ENCODE results near the gene CHERP.

The CHERP gene, protein sequence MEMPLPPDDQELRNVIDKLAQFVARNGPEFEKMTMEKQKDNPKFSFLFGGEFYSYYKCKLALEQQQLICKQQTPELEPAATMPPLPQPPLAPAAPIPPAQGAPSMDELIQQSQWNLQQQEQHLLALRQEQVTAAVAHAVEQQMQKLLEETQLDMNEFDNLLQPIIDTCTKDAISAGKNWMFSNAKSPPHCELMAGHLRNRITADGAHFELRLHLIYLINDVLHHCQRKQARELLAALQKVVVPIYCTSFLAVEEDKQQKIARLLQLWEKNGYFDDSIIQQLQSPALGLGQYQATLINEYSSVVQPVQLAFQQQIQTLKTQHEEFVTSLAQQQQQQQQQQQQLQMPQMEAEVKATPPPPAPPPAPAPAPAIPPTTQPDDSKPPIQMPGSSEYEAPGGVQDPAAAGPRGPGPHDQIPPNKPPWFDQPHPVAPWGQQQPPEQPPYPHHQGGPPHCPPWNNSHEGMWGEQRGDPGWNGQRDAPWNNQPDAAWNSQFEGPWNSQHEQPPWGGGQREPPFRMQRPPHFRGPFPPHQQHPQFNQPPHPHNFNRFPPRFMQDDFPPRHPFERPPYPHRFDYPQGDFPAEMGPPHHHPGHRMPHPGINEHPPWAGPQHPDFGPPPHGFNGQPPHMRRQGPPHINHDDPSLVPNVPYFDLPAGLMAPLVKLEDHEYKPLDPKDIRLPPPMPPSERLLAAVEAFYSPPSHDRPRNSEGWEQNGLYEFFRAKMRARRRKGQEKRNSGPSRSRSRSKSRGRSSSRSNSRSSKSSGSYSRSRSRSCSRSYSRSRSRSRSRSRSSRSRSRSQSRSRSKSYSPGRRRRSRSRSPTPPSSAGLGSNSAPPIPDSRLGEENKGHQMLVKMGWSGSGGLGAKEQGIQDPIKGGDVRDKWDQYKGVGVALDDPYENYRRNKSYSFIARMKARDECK

DNA sequence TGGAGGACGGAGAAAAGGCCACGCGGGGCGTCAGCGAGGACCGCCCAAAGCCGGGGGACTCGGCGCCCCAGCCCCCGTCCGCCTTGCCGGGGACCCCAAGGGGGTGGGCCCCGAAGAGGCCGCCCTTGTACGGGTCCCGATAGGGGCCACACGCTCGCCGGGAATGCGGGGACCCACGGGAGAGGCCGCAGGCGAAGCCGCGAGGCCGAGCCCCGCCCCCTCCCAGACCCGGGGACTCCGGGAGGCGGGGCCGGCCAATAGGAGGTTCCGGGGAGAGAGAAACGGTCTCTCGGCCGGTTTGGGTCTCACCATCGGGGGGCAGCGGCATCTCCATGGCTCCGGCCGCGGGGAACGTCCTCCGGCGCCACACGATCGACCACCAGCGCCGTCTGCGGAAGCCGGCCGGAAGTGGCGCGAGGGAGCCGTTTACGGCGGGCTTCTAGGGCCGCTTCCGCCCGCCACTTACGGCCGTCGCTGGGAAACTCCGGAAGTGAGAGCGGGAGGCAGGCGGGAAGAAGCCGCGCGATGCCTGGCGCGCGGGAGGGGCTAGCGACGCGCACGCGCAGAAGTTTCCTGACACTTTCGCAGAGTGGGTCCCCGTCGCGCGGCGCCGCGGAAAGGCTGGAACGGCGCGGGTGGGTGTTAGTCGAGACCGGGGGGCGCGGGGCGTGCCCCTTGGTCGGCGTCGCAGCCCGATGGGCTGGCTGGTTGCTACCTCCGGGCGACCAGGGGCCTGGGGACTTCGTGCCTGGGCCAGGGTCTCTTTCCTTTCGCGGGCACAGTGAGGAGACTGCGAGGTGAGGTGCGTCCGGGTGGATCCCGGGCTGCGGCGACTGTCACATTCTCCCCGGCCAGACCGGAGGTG is at the start of gene CHERP:
CHERP (minus strand) TSS at position 393 of the 865 bp plus-strand sequence; CDS start at position 334, 59 bp downstream.
- DNase-seq (ENCODE audit: insufficient read length, low spot score) (peak; percentile 93), FAIRE-seq (no peak)
- TF ChIP-seq POLR2A (IDR thresholded peaks at IDR 0.05; ENCODE audit: low read depth, low read length): peak; percentile 91

- no peak for TF ChIP-seq POLR2A (IDR thresholded peaks at IDR 0.05; ENCODE audit: low read depth, low read length)
- FAIRE-seq: no peak
These were observed 48.9 kb upstream of the CHERP start for GRCh38 chr19:16590876-16591802.

DNA sequence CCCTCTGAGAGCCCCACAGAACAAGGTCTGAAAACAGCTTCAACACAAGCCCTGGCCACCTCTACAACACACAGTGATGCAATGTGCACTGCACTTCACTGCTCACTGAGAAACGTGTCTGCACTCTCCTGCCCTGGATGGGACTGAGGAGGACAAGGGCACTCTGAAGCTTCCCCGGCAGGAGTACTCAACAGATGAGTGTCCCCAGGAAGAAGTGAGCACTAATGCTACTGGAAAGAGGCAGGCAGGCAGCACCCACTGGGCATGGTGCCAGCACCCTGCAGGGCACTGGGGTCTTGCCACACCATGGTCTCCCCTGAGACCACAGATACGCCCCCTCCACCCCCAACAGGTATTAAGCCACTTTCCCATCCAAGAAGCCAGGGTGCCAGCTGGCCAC is 47.7 kb upstream of the CHERP start:
- DNase-seq (ENCODE audit: insufficient read length, low spot score): no peak
- no peak for TF ChIP-seq POLR2A (IDR thresholded peaks at IDR 0.05; ENCODE audit: low read depth, low read length)
- FAIRE-seq: no peak

More at GRCh38 chr19:16590876-16591802, 48.9 kb upstream of the CHERP start:
- no peak for DNase-seq (ENCODE audit: insufficient read length, low spot score)

DNA sequence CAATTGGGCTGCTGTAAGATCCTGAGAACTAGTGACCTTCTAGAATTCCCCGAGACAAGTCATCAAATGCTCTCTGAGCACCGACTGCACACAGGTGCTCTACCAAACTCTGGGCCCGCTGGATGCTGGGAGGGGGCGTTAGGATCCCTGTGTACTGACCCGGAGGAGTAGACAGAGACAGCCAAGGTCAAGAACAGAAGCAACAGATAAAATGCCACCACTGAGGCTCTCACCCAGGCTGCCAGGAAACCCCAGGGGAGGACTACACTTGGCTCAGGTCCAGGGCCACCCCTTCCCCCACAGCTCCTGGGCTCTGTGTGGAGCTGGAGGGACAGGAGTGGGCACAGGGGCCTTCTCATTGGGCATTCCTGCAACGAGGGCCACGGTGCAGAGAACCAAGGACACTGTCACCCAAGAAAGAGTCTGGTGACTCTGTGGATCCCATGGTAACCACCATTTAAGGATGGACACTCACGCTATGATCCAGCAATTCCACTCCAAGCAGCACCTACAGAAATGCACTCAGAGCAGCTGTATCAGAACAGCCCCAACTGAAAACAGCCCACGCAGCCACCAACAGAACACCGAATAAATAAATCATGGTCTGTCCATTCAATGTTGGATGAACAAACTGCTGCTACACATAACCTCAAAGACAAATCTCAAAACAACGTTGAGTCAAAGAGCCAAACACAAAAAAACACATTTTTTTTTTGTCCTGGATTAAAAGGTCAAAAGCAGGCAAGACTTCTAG is 46.8 kb upstream of the CHERP start:
- no peak for FAIRE-seq
- no peak for TF ChIP-seq POLR2A (IDR thresholded peaks at IDR 0.05; ENCODE audit: low read depth, low read length)
- DNase-seq (ENCODE audit: insufficient read length, low spot score): no peak

DNA sequence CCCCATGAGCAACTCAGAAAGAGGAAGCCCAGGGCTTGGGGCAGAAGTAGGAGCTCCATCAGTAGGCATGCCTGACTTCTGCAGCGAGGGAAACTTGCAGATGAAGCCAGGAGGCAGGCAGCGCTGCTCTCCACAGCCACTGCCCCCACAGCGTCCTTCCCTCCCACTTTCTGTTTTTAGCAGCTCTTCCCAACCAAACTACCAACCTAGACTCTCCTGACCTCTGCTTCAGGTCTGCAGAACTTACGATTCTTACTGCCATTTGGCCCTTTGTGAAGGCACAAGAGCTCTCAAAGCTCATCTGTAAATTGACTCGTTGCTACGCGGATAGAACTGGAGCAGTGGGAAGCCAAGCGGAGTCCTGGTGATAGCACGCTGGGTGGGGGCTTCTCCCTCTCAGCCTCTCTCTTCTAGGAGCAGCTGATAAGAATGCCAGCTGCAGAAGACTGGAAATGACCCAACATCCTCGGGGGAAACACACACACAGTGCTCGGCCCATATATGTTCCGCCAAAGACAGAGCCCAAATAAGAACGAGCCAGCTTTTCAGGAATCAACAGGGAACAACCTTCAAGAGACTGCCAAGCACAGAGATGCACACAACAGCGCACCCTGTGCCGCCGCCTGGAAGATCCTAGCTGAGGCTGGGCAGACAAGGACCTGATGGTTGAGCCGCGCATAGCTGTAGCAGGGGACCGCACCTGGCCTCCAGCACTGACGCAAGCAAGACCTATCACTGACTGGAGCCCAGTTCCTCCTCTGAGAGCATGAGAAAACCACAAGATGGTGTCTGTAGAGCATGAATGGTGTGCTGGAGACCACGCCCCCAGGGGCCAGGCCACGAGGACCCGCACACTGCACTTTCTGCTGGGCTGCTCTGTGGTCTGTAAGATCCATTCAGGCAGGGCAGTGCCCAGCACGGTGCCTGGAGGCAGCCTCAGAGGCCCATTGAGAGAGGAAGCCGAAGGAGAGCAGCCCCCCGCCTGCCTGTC is 45.9 kb upstream of the CHERP start:
- no peak for TF ChIP-seq POLR2A (IDR thresholded peaks at IDR 0.05; ENCODE audit: low read depth, low read length)
- DNase-seq (ENCODE audit: insufficient read length, low spot score): no peak

DNA sequence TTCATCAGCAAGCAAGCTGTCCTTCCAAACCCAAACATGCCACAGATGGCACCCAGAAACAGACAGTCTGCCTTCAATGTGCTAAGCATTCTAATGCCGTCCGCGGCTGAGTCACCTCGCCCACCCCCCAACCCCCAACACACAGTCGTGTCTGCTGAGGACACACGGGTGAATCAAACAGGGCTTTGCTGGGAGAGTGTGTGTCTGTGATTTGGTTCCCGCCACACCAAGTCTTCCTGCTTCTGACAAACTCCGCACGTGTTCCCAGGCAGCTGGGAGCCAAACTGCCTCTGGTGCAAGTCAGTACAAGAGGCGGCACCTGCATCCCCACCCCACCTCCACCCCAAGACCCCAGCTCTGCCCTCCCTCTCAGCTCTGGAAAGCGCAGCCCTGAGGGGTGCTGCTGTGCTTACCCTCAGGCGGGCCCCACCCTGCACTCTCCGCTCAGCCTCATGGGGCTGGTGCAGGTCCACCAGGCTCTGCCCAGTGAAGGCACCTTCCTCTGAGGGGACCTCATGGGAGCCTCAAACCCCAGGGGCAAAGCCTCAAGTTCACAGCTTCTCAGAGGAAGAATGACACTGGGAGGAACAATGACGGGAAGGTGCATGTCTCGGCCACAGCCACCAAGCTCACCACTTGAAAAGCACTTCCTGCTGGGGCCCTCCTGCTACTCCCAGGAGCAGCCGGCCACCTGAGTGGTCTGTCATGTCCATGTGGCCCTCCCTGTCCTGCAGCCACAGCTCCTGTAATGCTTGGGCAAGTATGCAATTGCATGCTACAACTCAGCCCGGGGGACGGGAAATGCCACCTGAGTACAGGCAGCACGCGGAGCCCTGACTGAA is 45.0 kb upstream of the CHERP start:
- FAIRE-seq (no peak), DNase-seq (ENCODE audit: insufficient read length, low spot score) (no peak)
- no peak for TF ChIP-seq POLR2A (IDR thresholded peaks at IDR 0.05; ENCODE audit: low read depth, low read length)

More for the DNA sequence above, 45.9 kb upstream of the CHERP start:
- no peak for FAIRE-seq

GRCh38 chr19:16586477-16586871 is 44.2 kb upstream of the CHERP start:
- TF ChIP-seq POLR2A (IDR thresholded peaks at IDR 0.05; ENCODE audit: low read depth, low read length): no peak

DNA sequence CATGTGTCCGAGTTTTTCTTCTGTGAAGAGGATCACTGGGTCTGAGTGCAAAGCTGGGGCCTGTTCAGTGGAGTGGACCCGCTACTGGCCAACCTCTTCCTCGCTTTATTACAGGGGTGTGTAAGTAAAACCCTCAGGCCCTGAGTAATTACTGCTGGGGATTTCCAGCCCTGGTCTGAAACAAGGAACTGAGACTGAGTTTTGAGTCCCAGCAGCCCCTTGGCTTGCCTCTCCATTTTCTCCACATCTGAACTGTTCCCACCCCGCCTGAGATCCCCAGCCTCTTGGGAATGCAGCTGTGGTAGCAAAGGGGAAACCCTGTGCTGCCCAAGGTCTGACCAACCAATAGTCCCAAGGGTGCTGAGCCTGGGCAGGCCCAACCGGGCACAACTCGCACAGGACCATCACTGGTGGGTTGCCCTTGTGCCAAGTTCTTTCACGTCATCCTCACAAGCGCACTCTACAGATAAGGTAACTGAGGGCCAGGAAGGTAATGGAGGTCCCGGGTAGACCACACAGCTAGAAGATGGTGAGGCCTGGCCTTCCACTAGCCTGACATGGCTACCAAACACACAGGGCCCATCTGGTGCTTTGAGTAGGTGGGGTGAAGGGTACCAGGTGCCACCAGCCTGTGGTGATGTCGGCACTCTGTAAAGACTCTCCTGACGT is 43.7 kb upstream of the CHERP start:
- DNase-seq (ENCODE audit: insufficient read length, low spot score): no peak
- FAIRE-seq: no peak
- TF ChIP-seq POLR2A (IDR thresholded peaks at IDR 0.05; ENCODE audit: low read depth, low read length): no peak

More at GRCh38 chr19:16586477-16586871, 44.2 kb upstream of the CHERP start:
- DNase-seq (ENCODE audit: insufficient read length, low spot score): no peak
- FAIRE-seq: no peak

- DNase-seq (ENCODE audit: insufficient read length, low spot score): no peak
- no peak for TF ChIP-seq POLR2A (IDR thresholded peaks at IDR 0.05; ENCODE audit: low read depth, low read length)
- FAIRE-seq: no peak
These were observed 43.0 kb upstream of the CHERP start for GRCh38 chr19:16585094-16585801.

All from H54 (cell line).